Measurements from ENCODE around the gene SKP2. TPM values are rescaled to one million over a fixed set of nuclear protein-coding genes. Genes with fewer than 3 reads are reported as not detected.
A peak's percentile ranks its signal among the peaks of the same experiment; 100 is the strongest.
"Not testable (repeated sequence)": the region's sequence is repeated elsewhere in the genome, so short reads cannot be mapped to it uniquely, and the experiment has no call there.

SKP2 gene
- total RNA-seq, 4 donors from 2014 or later, result 13.8 to 30.5 (median 22.2) TPM

DNA sequence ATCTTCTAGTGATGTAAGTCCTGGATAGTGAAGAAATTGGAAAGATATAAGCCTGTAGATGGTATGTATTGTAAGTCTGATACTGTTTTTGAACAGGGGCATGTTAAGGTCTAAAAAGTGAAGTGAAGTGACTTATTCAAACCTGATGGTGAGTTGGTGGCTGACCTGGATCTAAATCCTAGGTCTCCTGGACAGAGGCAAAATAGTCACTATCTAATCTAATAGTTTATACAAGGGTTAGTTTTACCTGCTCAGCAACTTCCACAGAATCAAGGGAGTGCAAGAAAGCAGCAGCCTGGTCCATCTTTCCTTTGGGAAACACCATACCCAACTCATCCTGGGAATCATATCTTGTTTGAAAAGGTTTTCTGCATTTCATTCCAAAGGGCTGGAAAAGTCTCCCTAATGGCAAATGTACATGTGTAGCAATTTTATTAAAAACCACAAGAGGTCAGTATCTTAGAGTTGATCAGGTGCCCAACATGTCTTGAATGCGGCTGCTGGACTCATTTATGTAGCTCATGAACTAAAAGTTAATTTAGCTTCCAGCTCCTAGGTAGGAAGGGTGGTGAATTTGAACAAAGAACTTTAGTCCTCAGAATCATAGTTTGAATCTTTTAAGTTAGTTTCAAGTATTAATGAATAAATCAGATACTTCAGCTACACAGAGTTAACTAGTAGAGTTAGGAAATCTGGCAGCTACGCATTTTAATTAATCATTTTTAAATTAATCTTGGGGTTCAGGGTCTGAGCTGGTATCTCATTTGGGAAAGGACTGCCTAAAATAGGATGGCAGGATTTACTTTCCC lies 26.0 kb downstream of the SKP2 start:
- TF ChIP-seq, protein P1, sequence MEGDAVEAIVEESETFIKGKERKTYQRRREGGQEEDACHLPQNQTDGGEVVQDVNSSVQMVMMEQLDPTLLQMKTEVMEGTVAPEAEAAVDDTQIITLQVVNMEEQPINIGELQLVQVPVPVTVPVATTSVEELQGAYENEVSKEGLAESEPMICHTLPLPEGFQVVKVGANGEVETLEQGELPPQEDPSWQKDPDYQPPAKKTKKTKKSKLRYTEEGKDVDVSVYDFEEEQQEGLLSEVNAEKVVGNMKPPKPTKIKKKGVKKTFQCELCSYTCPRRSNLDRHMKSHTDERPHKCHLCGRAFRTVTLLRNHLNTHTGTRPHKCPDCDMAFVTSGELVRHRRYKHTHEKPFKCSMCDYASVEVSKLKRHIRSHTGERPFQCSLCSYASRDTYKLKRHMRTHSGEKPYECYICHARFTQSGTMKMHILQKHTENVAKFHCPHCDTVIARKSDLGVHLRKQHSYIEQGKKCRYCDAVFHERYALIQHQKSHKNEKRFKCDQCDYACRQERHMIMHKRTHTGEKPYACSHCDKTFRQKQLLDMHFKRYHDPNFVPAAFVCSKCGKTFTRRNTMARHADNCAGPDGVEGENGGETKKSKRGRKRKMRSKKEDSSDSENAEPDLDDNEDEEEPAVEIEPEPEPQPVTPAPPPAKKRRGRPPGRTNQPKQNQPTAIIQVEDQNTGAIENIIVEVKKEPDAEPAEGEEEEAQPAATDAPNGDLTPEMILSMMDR (IDR thresholded peaks at IDR 0.05), result peak in 4 of 6 experiments; percentile 36 to 62 (median 56)
- TF ChIP-seq POLR2A (IDR thresholded peaks at IDR 0.05), result no peak
- DNase-seq, result no peak
- Histone ChIP-seq H3K36me3 (peaks cover 0 to 9% (median 0%) of the 10 kb centered on the region in 3 donors), H3K27me3 (no peaks in the 10 kb centered on the region), H3K4me1 (no peaks in the 10 kb centered on the region), H3K4me3 (no peak overlapping the region), H3K27ac (no peak overlapping the region), H3K9me3 (no peaks in the 10 kb centered on the region)

DNA sequence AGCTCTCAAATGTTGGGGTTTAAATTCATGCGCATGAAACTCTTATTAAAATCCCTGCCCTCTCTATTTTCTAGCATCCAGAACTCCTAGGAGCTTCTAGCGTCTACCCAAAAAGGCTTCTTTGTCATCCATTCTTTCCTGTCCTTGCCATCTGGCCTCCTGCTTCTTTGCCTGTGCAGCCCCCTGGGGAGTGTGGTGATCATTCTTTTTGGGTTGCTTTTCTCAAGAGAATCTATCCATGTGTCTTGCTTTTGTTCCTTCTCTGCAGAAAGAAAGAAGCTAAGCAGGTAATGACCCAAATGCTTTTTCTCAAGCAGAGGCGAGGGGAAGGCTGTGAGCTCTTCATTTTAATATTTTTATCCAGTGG lies 26.6 kb downstream of the SKP2 start:
- Histone ChIP-seq H3K36me3 (peaks cover 0 to 9% (median 0%) of the 10 kb centered on the region in 3 donors), H3K9me3 (no peaks in the 10 kb centered on the region), H3K27me3 (no peaks in the 10 kb centered on the region), H3K4me1 (no peaks in the 10 kb centered on the region), H3K4me3 (no peak overlapping the region), H3K27ac (no peak overlapping the region)
- no peak for DNase-seq
- TF ChIP-seq, protein P1 (IDR thresholded peaks at IDR 0.05), result no peak
- no peak for TF ChIP-seq POLR2A (IDR thresholded peaks at IDR 0.05)

DNA sequence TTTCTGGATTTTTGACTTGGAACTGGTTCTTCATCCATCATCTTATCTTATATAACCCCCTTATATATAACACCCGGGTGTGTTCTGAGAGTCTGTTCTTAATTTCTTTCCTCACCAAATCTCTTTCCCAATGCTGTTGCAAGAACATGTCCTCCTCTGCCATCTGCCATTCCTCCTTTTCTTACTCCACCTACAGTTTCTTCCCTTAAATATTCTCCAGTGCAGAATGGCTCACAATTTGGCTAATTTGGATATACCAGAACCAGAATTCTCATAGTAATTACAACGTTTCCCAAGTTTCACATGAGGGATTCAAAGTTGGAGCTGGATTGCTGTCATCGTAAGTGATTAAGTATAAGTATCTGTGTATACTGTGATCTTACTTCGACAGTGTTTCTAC lies 28.0 kb downstream of the SKP2 start:
- H3K36me3 ChIP-seq, result peaks cover 0 to 9% (median 0%) of the 10 kb centered on the region in 3 donors
- TF ChIP-seq, protein P1 (IDR thresholded peaks at IDR 0.05), result no peak
- TF ChIP-seq POLR2A (IDR thresholded peaks at IDR 0.05), result no peak

DNA sequence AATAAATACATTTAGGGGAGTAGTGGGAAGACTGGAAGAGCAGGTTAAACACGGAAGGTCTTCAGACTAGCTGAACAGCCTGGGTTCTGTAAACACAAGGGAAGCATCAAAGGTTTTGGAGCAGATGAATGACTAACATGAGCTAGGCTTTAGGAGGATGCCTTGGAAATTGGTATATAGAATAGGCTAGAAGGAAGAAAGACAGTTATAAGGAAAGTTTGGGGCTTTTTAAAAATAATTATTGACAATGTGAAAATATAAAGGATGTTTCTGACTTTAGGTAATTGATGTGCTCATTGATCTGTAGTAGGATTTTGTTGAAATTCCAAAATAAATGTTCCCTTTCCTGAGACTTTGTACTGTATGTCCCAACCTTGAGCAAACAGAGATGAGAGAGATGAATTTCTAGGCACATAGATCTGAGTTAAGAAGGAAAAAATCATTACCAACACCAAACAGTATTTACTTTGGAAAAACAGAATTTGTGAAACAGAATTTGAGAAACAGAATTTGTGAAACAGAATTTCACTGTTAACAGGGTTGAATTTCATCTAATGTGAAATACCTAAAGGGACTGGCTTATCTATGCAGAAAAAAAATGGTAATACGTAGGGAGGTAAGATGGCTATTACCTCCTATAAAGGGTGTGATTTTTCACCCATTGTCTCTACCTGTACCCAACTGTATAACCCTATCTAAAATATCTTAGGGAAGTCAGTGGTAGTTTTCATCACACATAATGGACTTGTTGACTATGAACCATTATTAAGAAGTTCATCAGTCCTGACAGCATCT lies 28.8 kb downstream of the SKP2 start:
- no peak for DNase-seq
- TF ChIP-seq, protein P1 (IDR thresholded peaks at IDR 0.05), result no peak
- TF ChIP-seq POLR2A (IDR thresholded peaks at IDR 0.05), result no peak
- no peak overlapping the region for H3K27ac ChIP-seq
- H3K9me3 ChIP-seq, result no peaks in the 10 kb centered on the region
- no peak overlapping the region for H3K4me3 ChIP-seq
- no peaks in the 10 kb centered on the region for H3K27me3 ChIP-seq
- peaks cover 0 to 9% (median 0%) of the 10 kb centered on the region in 3 donors for H3K36me3 ChIP-seq
- no peaks in the 10 kb centered on the region for H3K4me1 ChIP-seq

More for the DNA sequence above, 28.0 kb downstream of the SKP2 start:
- H3K27me3 ChIP-seq, result no peaks in the 10 kb centered on the region
- no peak overlapping the region for H3K4me3 ChIP-seq
- H3K4me1 ChIP-seq, result no peaks in the 10 kb centered on the region
- no peak overlapping the region for H3K27ac ChIP-seq
- no peak for DNase-seq
- H3K9me3 ChIP-seq, result no peaks in the 10 kb centered on the region

DNA sequence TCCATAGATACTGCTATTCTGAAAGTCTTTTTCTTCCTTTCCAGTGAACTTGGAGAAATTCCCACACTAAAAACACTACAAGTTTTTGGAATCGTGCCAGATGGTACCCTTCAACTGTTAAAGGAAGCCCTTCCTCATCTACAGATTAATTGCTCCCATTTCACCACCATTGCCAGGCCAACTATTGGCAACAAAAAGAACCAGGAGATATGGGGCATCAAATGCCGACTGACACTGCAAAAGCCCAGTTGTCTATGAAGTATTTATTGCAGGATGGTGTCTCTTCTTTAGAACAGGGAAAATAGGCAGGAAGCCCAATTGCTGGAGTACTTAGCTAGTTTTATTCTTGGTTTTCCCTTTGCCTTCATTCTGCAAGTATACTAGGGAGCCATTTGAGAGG lies 29.9 kb downstream of the SKP2 start:
- no peak for DNase-seq
- TF ChIP-seq, protein P1 (IDR thresholded peaks at IDR 0.05), result no peak
- no peak for TF ChIP-seq POLR2A (IDR thresholded peaks at IDR 0.05)
- Histone ChIP-seq H3K9me3 (no peaks in the 10 kb centered on the region), H3K27me3 (no peaks in the 10 kb centered on the region), H3K36me3 (peaks cover 0 to 9% (median 0%) of the 10 kb centered on the region in 3 donors), H3K27ac (no peak overlapping the region), H3K4me3 (no peak overlapping the region), H3K4me1 (no peaks in the 10 kb centered on the region)

DNA sequence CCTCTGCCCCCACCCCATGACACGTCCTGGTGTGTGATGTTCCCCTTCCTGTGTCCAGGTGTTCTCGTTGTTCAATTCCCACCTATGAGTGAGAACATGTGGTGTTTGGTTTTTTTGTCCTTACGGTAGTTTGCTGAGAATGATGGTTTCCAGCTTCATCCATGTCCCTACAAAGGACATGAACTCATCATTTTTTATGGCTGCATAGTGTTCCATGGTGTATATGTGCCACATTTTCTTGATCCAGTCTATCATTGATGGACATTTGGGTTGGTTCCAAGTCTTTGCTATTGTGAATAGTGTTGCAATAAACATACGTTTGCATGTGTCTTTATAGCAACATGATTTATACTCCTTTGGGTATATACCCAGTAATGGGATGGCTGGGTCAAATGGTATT lies 32.5 kb downstream of the SKP2 start:
- H3K4me3 ChIP-seq, H3K27ac ChIP-seq, H3K9me3 ChIP-seq, H3K4me1 ChIP-seq, DNase-seq, H3K27me3 ChIP-seq, H3K36me3 ChIP-seq: not testable (repeated sequence)
